Heart left ventricle (tissue), 16 donors: ENCODE measurements around the gene SMCHD1. TPM values are rescaled to one million over a fixed set of nuclear protein-coding genes. Genes with fewer than 3 reads are reported as not detected.
"Not testable (repeated sequence)": the region's sequence is repeated elsewhere in the genome, so short reads cannot be mapped to it uniquely, and the experiment has no call there.

Experiments used
- ATAC-seq, 4 donors: fragments of 200-7000 bp; cut with Tn5 transposase; one replicate each; pipeline ENCODE4 v1.9.1; 2020 to 2022; ENCODE audit warnings: moderate library complexity in 4 of 4, mild to moderate bottlenecking in 3 of 4, moderate number of reproducible peaks in 1 of 4
- DNase-seq, 5 donors: peaks; one replicate each; pipeline ENCODE4 v3.0.0-alpha.2; 2020
- H3K27ac ChIP-seq, 12 donors: fragments of 200-600 bp; sonication (generic) in 4 of 12; one replicate each; pipeline versions ENCODE4 v1.5.0 to v1.8.0; 2016 to 2022; ENCODE audit warnings: mild to moderate bottlenecking in 2 of 12
- H3K27me3 ChIP-seq, 9 donors: fragments of 200-600 bp; sonication (generic) in 2 of 9; one replicate each; pipeline versions ENCODE4 v1.5.1 to v1.8.0; 2016 to 2022; ENCODE audit warnings: mild to moderate bottlenecking in 3 of 9
- H3K36me3 ChIP-seq, 9 donors: fragments of 200-600 bp; sonication (generic) in 2 of 9; one replicate each; pipeline versions ENCODE4 v1.5.0 to v1.8.0; 2018 to 2022; ENCODE audit warnings: mild to moderate bottlenecking in 2 of 9
- H3K4me1 ChIP-seq, 12 donors: fragments of 200-600 bp; sonication (generic) in 4 of 12; one replicate each; pipeline versions ENCODE4 v1.5.0 to v1.8.0; 2016 to 2022; ENCODE audit warnings: mild to moderate bottlenecking in 3 of 12
- H3K4me3 ChIP-seq, 12 donors: fragments of 200-600 bp; sonication (generic) in 4 of 12; one replicate each; pipeline versions ENCODE4 v1.5.0 to v1.8.0; 2017 to 2022; ENCODE audit warnings: mild to moderate bottlenecking in 9 of 12, moderate library complexity in 4 of 12
- H3K9me3 ChIP-seq, 12 donors: fragments of 200-600 bp; sonication (generic) in 4 of 12; one replicate each; pipeline versions ENCODE4 v1.5.0 to v1.8.0; 2016 to 2022; ENCODE audit warnings: mild to moderate bottlenecking in 1 of 12
- POLR2A ChIP-seq, 2 donors: fragments of 450-650 bp; IDR thresholded peaks; one replicate each; pipeline ENCODE4 v1.6.1; 2017; ENCODE audit warnings: antibody characterized with exemption in 2 of 2, mild to moderate bottlenecking in 2 of 2, moderate library complexity in 2 of 2
- WGBS, 4 donors: extraction: QIAGEN DNeasy Blood & Tissue Kit in 2 of 4; methylation state at CpG; one replicate each; pipeline versions ENCODE4 v1.1.5 to v1.1.7; 2013 to 2018; 5-methylcytosine and 5-hydroxymethylcytosine counted together
- intact Hi-C, 10 donors: fragments of 100-400 bp; cut with DNase I; formaldehyde crosslinking; loops; one replicate each; pipeline versions ENCODE4 v1.11.1 to v1.14.2; 2022
- polyA plus RNA-seq, 2 donors: library from polyadenylated mRNA; stranded (reverse); fragments of 200-250 nt; gene quantifications; one replicate each; pipeline ENCODE4 v1.2.3, GENCODE V29; 2013
- total RNA-seq, 9 donors: library from RNA; depleted of rRNA in 2 of 9; stranded (reverse); fragments of >200 nt in 2 of 9; fragmentation: NEBNext Ultra II Directional in 3 of 9; extraction: Animal tissue kit (Norgen Biotek cat#: 25700) in 3 of 9; gene quantifications; one replicate each; pipeline versions ENCODE4 v1.1.0 to v1.2.4, GENCODE V29; 2016 to 2023
- TF ChIP-seq, protein P1 (sequence below), 12 donors: fragments of 200-600 bp; sonication (generic) in 4 of 12; IDR thresholded peaks; one replicate each; pipeline versions ENCODE4 v1.5.0 to v1.8.0; 2018 to 2022; ENCODE audit warnings: antibody characterized with exemption in 12 of 12, mild to moderate bottlenecking in 5 of 12
- donor health status: ischemic (EF 13 %, LVEDD 7.1; RV severe dilation, severe dysfunction).
- donor health status: healthy with polysubstance abuse.
- donor health status: DM: no; HTN: yes; CAD: no.
- donor health status: DM: no; HTN: no; CAD: no.
- donor health status: ischemic (EF 25% LVEDD 6.9; RV normal size, moderate dysfunction).
- donor health status: ischemic (EF 25% LVEDD 5.7; RV mildly dilated, moderate dysfunction).
- donor health status: healthy.
- donor health status: DM: yes; HTN: yes; CAD: no.
- donor health status: ischemic (EF 35%, LVEDD 5.7; RV mildly dilated, moderate dysfunction).
- donor health status: nonischemic (EF 11% LVEDD 7.7; RV severe dilation, severe dysfunction).
- donor health status: DM: yes; HTN: yes; CAD: no.
- donor health status: PGD.
- donor health status: ischemic (EF 29% LVEDD 5.4; RV normal size, mild dysfunction).
- donor health status: nonischemic (EF 23%, LVEDD 6.1; RV moderate dilation, normal function).

Gene SMCHD1
- total and polyA plus RNA-seq, 11 donors = 5.7 to 45.9 (median 28.6) TPM

DNA sequence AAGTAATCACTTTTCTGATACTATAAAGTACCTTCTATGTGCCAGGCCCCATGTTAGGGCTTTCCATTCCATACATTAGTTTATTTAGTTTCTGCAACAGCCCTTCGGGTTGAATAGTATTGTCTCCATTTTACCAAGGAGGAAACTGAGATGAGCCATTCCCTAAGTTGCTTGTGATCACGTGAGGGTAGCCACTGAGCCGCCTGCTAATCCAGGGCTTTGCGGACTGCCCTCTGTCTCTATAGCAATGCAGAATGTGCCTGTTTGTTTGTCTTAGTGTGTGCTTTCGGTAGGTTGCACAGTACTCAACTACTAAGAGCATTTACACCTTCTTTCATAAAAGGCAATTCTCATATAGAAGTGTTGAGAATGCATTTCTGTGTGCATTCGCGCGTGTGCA is 196.2 kb downstream of the SMCHD1 start:
- Histone ChIP-seq H3K36me3 (peaks cover 0 to 36% (median 0%) of the 10 kb centered on the region in 9 donors), H3K9me3 (no peaks in the 10 kb centered on the region), H3K27ac (peak overlapping the region in 1 of 12 donors; percentile 11), H3K27me3 (peaks cover 0 to 21% (median 13%) of the 10 kb centered on the region in 9 donors), H3K4me3 (no peak overlapping the region), H3K4me1 (peaks cover 0 to 51% (median 14%) of the 10 kb centered on the region in 12 donors)
- TF ChIP-seq POLR2A (IDR thresholded peaks at IDR 0.05) = no peak
- TF ChIP-seq, protein P1, sequence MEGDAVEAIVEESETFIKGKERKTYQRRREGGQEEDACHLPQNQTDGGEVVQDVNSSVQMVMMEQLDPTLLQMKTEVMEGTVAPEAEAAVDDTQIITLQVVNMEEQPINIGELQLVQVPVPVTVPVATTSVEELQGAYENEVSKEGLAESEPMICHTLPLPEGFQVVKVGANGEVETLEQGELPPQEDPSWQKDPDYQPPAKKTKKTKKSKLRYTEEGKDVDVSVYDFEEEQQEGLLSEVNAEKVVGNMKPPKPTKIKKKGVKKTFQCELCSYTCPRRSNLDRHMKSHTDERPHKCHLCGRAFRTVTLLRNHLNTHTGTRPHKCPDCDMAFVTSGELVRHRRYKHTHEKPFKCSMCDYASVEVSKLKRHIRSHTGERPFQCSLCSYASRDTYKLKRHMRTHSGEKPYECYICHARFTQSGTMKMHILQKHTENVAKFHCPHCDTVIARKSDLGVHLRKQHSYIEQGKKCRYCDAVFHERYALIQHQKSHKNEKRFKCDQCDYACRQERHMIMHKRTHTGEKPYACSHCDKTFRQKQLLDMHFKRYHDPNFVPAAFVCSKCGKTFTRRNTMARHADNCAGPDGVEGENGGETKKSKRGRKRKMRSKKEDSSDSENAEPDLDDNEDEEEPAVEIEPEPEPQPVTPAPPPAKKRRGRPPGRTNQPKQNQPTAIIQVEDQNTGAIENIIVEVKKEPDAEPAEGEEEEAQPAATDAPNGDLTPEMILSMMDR (IDR thresholded peaks at IDR 0.05) = no peak
- 72 to 94% (median 78%) methylated on average over 8 of the region's 8 CpGs for WGBS, 4 donors
- intact Hi-C loops = loop anchor here in 1 of 10 donors (5.0 kb wide), 1 partner anchor 51 kb away; no protein-coding TSS in a partner anchor
- no peak for DNase-seq
- ATAC-seq = peak in 1 of 4 donors; percentile 12

DNA sequence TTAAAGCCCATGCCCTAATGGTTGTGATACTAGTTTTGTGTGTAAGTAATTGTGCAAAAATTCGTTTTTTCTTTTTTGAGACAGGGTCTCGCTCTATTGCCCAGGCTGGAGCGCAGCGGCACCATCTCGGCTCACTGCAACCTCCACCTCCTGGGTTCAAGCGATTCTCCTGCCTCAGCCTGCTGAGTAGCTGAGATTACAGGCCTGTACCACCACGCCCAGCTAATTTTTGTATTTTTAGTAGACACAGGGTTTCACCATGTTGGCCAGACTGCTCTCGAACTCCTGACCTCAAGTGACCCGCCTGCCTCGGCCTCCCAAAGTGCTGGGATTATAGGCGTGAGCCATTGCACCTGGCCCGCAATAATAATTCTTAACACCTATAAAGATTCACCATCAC is 196.9 kb downstream of the SMCHD1 start:
- peaks cover 0 to 36% (median 0%) of the 10 kb centered on the region in 9 donors for H3K36me3 ChIP-seq
- intact Hi-C loops = loop anchor here in 1 of 10 donors (5.0 kb wide), 1 partner anchor 50 kb away; no protein-coding TSS in a partner anchor
- ATAC-seq, H3K27ac ChIP-seq, H3K4me3 ChIP-seq, H3K9me3 ChIP-seq, DNase-seq: not testable (repeated sequence)
- 86 to 88% (median 87%) methylated on average over 12 of the region's 12 CpGs for WGBS, 4 donors
- H3K4me1 ChIP-seq = peaks cover 0 to 58% (median 17%) of the 10 kb centered on the region in 12 donors
- peaks cover 0 to 19% (median 11%) of the 10 kb centered on the region in 9 donors for H3K27me3 ChIP-seq

DNA sequence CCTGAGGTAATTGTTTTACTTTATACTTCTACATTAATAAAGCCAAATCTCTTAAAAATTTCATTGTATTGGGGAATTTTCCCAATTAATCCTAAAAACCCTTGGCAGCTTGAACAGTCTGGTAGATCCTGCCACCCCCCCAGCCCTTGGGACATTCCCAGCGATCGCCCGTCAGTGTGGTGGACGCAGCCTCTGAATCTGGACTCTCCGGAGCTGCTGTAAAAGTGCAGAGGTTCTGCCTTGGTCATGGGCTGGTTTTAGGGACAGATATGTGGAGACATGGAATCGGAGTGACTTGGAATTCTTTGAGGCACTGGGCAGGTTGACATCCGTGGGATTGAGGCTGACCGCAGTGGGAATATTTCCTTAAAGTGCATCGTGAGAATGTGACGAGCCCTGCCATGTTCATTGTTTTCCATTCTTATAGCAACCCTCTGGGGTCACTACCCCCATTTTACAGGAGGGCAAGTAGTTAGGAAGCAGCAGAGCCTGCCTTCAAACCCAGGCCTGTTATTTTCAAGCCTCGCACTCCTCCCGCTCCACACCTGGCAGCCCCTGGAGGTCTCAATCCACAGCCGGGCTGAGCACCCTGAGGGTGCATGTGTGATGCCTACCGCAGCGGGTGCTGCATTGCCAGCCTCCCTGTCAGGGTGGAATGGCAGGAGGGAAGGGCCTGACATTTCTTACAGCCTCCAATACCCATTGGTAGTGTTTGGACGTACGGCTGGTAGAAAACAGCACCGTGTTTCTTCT is 197.8 kb downstream of the SMCHD1 start:
- Histone ChIP-seq H3K27me3 (peaks cover 0 to 13% (median 2%) of the 10 kb centered on the region in 9 donors), H3K36me3 (peaks cover 0 to 36% (median 0%) of the 10 kb centered on the region in 9 donors), H3K4me3 (no peak overlapping the region), H3K9me3 (no peaks in the 10 kb centered on the region), H3K4me1 (peaks cover 0 to 58% (median 16%) of the 10 kb centered on the region in 12 donors), H3K27ac (no peak overlapping the region)
- DNase-seq (no peak), ATAC-seq (no peak)
- WGBS, 4 donors = 78 to 92% (median 87%) methylated on average over 18 of the region's 18 CpGs
- TF ChIP-seq POLR2A (IDR thresholded peaks at IDR 0.05) = no peak
- intact Hi-C loops = loop anchor here in 1 of 10 donors (5.0 kb wide), 1 partner anchor 49 kb away; no protein-coding TSS in a partner anchor

DNA sequence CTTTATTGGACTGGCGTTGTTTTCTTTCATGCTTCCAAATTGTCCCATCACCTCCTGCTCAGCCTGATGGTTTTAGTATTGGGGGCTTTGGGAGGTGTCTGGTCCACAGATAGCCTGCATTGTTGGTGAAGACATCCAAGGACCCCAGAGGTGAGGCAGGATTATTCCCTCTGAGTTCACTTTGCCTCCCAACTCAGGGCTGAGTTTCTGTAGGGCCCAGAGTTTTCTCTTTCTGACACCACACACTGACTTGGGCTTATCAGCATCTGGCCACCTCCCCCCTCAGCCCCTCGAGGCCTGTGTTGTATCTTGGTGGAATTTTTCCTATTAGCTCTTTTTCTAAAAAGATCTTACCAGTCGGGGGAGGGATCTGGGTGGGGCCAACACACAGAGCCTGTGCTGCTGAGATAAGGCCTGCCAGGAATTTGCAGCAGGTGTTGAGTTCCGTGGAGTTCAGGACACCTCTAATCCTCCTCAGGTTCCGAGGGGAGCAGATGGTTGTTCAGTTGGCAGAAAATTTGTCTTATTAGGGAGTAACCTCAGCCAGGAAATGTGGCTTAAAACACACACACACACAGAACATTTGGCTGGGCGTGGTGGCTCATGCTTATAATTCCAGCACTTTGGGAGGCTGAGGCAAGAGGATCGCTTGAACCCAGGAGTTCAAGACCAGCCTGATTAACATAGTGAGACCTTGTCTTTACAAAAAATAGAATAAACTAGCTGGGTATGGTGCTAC is 198.6 kb downstream of the SMCHD1 start:
- ATAC-seq (no peak), DNase-seq (no peak)
- no peak for TF ChIP-seq POLR2A (IDR thresholded peaks at IDR 0.05)
- TF ChIP-seq, protein P1 (IDR thresholded peaks at IDR 0.05) = no peak
- Histone ChIP-seq H3K9me3 (no peaks in the 10 kb centered on the region), H3K36me3 (peaks cover 0 to 36% (median 0%) of the 10 kb centered on the region in 9 donors), H3K4me3 (no peak overlapping the region), H3K4me1 (peaks cover 0 to 52% (median 15%) of the 10 kb centered on the region in 12 donors), H3K27ac (peak overlapping the region in 1 of 12 donors; percentile 5), H3K27me3 (peaks cover 0 to 6% (median 0%) of the 10 kb centered on the region in 9 donors)
- intact Hi-C loops = loop anchor here in 1 of 10 donors (5.0 kb wide), 1 partner anchor 48 kb away; no protein-coding TSS in a partner anchor
- WGBS, 4 donors = 48 to 50% (median 48%) methylated on average over 7 of the region's 7 CpGs

Other genes starting within 250 kb of the SMCHD1 start
- gene METTL4, start 84.2 kb upstream of the SMCHD1 start, total RNA-seq = 10 to 100 TPM in 1 of 9 donors, 1 to 10 TPM in 8; 4.2 to 10.3 (median 5.8) TPM
- 1 to 10 TPM; 3.1 to 6.4 TPM for gene METTL4, start 84.2 kb upstream of the SMCHD1 start, polyA plus RNA-seq
- gene NDC80, start 84.2 kb upstream of the SMCHD1 start, total RNA-seq = 1 to 10 TPM in 2 of 9 donors, under 1 TPM in 6, not detected in 1; 0.09 to 5.0 (median 0.43) TPM
- under 1 TPM; 0.28 to 0.34 TPM for gene NDC80, start 84.2 kb upstream of the SMCHD1 start, polyA plus RNA-seq
- gene EMILIN2, start 191.3 kb downstream of the SMCHD1 start, total RNA-seq = 10 to 100 TPM; 17.8 to 71.3 (median 22.6) TPM
- gene EMILIN2, start 191.3 kb downstream of the SMCHD1 start, polyA plus RNA-seq = 10 to 100 TPM; 14.4 to 38.2 TPM